Measurements from ENCODE around the gene GOLGA7B.

GOLGA7B gene

GRCh38 chr10:97895915-97896314 lies 46.3 kb downstream of the GOLGA7B start:
- DNase-seq (no peak), ATAC-seq (no peak)

DNA sequence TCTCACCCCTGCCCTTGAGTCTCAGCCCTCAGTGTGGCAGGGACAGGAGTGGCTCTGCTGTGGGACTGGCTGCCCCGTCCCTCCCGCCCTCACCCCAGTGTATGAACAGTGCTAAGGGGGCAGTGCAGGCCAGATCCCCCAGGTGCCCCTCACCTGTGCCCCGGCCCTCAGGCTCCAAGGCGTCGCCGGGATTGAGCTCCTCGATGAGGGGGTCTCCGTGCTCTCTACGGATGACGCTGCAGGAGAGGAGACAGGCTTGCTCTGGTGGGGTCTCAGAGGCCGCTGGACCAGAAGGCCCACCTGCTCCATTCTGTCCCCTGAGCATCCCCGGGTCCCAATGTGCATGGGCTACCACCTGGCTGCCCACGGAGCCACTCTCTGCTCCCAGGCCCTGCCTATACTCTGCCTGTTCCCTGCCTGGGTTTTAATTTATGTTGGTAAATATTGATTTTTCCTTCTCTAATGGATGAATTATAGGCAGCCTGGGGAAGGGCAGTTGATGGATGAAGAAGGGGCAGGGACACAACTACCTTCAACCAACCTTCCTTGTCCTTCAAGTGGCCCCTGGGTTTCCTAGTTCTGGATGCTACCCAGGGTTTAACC lies 47.2 kb downstream of the GOLGA7B start:
- no peak for ATAC-seq

GRCh38 chr10:97898429-97898828 lies 48.8 kb downstream of the GOLGA7B start:
- DNase-seq: no peak
- ATAC-seq: no peak

More for the DNA sequence above, 47.2 kb downstream of the GOLGA7B start:
- no peak for DNase-seq

GRCh38 chr10:97901381-97901780 lies 51.7 kb downstream of the GOLGA7B start:
- no peak for DNase-seq
- no peak for ATAC-seq

- ATAC-seq (no peak), DNase-seq (no peak)
Observed at GRCh38 chr10:97903128-97904017, 53.7 kb downstream of the GOLGA7B start.

GRCh38 chr10:97904018-97904381 lies 54.4 kb downstream of the GOLGA7B start:
- no peak for ATAC-seq
- DNase-seq: no peak

GRCh38 chr10:97904576-97904975 lies 54.9 kb downstream of the GOLGA7B start:
- DNase-seq (no peak), ATAC-seq (no peak)

DNA sequence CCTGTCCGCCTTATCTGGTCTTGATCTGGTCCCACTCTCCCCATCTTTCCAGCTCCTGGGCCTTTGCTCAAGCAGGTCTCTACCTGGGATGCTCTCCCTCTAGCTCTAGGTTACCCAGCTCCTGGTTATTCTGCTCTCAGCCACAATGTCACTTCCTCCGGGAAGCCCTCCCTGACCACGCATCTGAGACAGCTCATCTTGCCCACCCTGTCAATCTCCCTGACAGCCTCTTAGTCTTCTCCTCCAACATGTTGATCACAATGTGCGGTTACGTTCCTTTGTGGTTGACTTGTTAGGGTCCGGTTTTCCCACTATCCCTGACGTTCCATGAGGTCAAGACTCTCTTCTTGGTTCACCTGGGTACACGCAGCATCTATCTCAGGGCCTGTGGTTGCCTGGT lies 55.6 kb downstream of the GOLGA7B start:
- ATAC-seq (no peak), DNase-seq (no peak)

DNA sequence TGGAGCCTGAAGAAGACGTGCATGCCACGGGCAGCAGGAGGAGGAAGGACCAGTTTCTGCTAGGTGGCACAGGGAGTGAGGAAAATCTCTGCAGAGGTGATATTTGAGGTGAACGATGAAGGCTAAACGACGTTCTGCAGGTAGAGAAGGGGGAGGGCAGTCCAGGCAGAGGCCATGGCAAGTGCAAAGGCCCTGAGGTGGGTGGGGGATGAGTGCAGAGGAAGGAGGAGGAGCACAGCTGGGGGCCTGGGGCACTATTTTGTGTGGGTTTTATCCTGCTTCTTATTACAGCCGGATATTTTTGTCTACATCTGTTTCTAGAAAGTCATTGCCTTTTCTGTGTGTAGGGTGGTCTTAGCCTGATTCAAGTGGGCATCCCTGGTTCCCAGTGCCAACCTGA lies 57.6 kb downstream of the GOLGA7B start:
- ATAC-seq (no peak), DNase-seq (no peak)

- ATAC-seq (no peak), DNase-seq (no peak)
Observed at GRCh38 chr10:97907830-97908229, 58.2 kb downstream of the GOLGA7B start.

DNA sequence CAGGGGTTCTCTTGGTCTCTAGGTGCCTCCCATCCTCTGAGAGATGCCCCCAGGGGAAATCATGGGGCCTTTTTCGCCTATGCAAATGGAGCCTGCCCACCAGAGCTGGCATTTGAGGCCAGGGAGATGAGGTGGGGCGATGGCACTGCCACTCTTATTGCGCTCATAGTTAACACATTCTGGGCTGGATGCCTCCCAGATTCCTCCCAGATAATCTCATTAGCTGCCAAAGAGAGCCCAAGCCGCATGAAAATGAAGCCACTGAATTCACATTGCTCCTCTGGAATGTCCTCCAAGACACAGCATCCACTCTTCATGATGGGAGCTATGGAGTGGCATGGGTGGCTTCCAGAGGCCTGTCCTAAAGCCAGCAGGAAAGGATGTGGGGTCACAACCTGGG lies 61.0 kb downstream of the GOLGA7B start:
- ATAC-seq: no peak
- no peak for DNase-seq

- ATAC-seq: no peak
Observed at GRCh38 chr10:97911217-97911616, 61.6 kb downstream of the GOLGA7B start.

DNA sequence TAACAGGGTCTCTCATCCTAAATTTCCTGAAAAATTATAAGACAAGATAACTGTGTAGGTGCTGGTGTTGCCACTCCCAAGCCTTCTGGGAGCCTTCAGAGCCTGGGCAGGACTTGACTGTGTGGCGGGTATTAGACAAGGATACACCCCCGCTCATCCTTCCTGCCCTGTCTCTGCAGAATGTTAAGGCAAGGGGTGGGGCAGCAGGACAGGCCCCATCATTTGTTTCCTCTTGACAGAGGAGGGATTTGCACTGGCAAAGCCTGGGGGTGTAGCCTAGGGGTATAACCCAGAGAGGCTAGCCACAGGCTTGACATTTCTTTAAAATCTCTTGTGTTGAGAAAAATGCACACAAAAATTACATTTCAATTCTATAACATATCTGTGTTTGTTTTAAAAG lies 63.5 kb downstream of the GOLGA7B start:
- ATAC-seq (no peak), DNase-seq (no peak)

More at GRCh38 chr10:97911217-97911616, 61.6 kb downstream of the GOLGA7B start:
- DNase-seq: no peak

DNA sequence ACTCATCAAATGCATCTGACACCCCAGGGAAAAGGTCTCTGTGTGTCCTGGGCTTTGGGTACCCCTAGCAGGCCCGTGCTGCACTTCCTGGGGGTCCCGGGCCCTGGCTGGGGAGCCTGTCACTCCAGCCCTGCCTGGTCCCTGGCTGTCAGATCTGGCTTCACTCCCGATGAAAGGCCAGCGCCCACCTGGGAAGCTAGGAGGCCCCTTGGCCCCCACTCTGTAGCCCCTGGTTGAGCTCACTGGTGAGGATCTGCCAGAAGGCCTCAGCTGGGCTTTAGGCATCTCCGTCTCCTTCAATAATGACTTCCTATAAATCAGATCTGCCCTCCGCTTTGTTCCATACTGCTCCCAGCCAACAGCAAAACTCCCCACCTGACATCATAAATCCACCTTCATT lies 64.0 kb downstream of the GOLGA7B start:
- DNase-seq (no peak), ATAC-seq (no peak)

DNA sequence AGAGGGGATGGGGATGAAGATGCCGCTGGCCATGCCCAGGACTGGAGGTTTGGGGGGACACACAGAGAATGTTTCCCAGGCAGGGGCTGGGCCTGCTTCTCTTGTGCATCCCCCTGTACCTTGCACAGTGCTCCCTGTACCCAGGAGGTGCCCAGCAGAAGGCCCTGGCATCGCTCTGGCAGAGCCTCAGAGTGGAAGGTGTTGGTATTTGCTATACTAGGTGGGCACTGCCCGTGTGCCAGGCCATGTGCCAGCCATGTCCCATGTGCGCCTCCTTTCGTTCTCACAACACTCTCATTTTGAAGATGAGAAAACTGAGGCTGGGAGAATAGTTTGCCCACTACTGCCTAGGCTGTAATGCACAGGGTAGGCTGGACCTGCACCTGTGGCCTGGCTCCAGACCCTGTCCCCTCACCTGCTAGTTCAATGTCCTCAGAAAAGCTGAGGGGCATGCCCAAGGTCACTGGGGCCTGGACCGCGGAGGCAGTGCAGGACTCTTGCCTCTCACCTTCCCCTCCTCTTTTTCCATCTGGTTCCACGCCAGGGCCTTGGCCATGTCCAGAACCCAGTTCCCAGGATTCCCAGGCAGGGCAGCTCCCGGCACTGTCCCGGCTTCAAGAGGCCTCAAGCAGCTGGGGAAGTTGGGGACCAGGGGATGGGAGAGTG lies 64.7 kb downstream of the GOLGA7B start:
- ATAC-seq (no peak), DNase-seq (no peak)

GRCh38 chr10:97914837-97915211 lies 65.2 kb downstream of the GOLGA7B start:
- DNase-seq (peak; percentile 88), ATAC-seq (peak; percentile 84)

GRCh38 chr10:97915346-97916131 lies 65.9 kb downstream of the GOLGA7B start:
- no peak for DNase-seq
- ATAC-seq: no peak

GRCh38 chr10:97916586-97916985 lies 66.9 kb downstream of the GOLGA7B start:
- ATAC-seq (no peak), DNase-seq (no peak)

DNA sequence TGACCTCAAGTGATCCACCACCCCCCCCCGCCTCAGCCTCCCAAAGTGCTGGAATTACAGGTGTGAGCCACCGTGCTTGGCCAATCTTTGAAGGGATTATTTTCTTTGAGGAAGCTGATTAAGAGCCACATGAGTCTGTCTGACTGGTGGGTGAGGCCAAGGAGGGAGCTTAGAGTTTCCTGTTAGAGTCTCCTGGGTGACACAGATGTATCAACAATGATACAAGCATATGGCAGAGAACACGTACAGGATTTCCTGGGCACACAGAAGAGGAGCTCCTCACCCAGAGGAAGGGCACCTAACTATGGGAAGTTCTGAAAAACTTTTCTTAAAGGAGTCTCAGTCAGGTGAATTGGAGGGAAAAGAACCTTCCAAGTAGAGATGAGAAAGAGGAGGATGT lies 69.4 kb downstream of the GOLGA7B start:
- ATAC-seq (no peak), DNase-seq (no peak)

DNA sequence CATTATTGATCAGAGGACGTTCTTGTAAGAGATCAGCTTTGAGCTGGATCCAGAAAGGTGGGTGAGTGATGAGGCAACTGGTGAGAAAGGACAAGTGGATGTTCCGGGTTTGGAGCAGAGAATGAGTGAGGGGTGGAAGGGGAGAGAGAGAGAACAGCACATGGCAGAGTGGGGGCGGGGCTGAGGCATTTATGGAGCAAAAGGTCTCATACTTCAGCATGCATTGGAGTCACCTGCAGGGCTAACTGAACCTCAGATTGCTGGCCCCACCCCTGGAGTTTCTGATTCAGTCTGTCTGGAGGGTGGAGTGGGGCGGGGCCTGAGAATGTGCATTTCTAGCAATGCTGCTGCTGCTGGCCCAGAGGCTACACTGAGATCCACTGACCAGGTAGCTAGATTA lies 71.2 kb downstream of the GOLGA7B start:
- DNase-seq: no peak
- ATAC-seq: no peak
